GM18861 (cell line): ENCODE measurements around the gene SPATA31C1.
"Not testable (repeated sequence)": the region's sequence is repeated elsewhere in the genome, so short reads cannot be mapped to it uniquely, and the experiment has no call there.

ENCODE experiments used
- ATAC-seq: cut with Tn5 transposase; IDR thresholded peaks from one replicate; pipeline ENCODE4 v1.9.1; 2021; ENCODE audit not compliant: unreplicated experiment

The SPATA31C1 gene

DNA sequence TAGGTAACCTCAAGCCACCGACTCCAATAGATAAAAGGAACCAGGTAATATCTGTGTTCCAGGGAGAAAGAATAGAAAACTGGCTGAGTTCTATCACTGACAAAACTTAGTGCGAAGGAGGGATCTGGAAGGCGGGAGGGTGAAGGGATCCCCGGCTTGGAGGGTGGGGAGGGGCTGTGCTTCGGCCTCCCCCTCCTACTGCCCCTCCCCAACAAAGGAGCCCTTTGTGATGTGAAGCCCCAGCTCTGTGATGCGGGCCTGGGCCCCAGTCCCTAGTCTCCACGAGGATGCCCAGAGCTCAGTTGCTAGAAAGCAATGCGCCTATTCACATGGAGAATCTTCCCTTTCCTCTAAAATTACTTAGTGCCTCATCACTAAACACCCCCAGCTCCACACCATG, at the start of gene SPATA31C1:
TSS of gene SPATA31C1 (plus strand) at position 301 of the 400 bp plus-strand sequence.
- not testable (repeated sequence) for ATAC-seq

DNA sequence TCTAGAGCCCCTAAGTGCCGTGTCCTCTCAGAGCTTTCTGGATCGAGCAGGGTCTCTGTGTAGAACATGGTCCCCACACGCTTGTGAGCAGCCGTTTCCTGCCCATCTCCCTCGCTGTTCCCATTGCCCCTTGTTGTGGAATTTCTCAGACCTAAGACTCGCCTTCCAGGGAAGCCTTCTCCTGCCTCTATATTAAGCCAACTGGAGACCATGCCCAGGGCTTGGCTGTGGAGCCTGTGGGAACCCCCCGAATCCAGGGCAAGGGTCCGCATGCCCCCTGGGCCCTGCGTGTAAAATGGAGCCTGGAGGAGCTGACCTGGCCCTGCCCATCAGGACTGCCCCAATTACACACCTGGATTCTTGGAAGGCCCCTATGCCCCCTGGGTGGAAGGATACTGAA, 49.6 kb upstream of the SPATA31C1 start:
- no peak for ATAC-seq

DNA sequence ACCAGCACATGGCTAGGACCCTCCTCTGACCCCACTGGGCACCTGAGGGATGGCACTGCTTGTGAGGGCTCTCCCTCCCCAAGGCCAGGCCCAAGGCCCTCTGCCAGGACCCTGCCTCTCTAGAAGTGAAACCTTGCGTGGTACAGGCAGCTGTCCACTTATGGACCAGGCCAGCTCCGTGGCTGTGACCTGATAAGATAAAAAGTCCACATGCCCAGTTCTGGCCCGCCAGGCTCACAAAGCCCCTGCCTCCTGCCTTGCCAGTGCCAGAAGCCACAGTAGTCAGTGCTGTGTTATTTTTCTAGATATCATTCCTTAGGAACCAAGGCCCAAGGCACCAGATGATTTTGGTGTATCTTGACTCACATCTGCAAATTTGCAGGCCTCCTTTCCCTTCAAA, 49.1 kb upstream of the SPATA31C1 start:
- no peak for ATAC-seq

- ATAC-seq = no peak
Measured at GRCh38 chr9:87869082-87869481, 48.7 kb upstream of the SPATA31C1 start.

GRCh38 chr9:87871425-87872078, 46.2 kb upstream of the SPATA31C1 start:
- no peak for ATAC-seq

DNA sequence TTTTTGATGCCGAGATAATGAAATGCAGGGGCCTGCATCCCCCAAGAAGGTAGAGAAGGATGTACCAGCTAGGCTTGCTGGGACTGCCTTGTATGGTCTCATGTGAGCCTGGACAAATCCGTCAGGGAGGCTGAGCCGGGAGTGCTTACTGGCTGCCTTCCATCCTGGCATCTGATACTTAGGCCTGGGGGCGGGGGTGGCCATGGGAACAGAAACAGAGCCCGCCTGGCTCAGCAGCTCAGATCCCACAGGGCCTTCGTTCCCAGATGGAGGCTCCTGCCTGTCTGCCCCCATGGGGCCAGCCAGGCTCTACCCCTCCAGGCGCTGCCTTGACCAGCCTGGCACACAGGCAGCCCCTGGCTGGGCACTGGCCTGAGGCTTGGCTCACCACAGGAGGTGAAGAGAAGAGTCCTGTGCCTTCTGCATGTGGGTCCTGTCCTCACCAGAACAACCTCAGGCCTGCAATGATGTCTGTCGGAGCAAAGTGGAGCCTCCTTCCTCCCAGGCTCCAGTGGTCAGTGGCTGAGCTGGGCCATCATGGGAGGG, 45.6 kb upstream of the SPATA31C1 start:
- no peak for ATAC-seq

DNA sequence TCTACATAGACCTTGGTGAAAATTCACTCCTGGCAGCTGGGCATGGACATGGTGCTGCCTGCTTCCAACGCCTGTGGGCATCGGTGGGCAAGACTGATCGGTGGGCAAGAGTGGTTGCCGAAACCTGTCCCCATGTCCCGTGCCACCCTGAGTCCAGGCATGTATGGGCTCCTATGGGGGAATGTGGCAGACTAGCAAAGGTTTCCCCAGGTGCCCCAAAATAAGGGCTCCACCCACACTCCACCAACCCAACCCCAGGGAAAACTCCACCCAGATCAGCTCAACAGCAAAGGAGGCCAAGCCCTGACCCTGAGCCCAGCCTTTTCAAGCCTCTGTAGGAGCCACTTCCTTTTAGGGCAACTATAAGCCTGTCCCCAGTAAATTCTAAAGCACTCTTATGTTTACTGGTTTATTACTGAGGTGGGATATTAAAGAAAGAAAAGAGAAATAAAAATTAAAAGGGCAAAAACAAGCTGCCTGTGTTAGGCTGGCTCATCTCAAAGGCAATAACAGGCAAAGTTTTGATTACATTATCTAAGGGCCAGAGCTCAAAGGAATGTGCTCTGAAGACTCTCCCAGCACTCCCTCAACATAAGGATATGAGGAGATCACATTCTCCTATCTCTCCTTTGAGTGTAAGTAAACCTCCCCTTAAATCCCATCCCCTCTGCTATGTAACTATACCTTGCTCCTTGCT, 44.0 kb upstream of the SPATA31C1 start:
- ATAC-seq = no peak

DNA sequence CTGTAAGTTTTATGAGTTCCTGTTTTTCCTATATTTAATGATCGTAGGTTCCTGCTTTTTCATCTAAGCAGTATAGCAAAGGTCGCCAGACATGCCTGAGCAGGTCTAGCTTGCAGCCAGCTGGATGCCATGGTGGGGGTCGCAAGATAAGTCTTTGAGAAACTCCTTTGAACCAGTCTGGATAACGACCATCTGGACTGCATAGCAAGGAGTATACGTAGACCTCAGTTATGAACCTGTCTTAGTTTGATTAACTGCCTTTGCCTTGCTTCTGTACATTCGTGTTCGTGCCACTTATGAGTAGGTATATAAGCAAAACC, 43.5 kb upstream of the SPATA31C1 start:
- no peak for ATAC-seq

GRCh38 chr9:87875060-87875459, 42.7 kb upstream of the SPATA31C1 start:
- ATAC-seq = no peak

DNA sequence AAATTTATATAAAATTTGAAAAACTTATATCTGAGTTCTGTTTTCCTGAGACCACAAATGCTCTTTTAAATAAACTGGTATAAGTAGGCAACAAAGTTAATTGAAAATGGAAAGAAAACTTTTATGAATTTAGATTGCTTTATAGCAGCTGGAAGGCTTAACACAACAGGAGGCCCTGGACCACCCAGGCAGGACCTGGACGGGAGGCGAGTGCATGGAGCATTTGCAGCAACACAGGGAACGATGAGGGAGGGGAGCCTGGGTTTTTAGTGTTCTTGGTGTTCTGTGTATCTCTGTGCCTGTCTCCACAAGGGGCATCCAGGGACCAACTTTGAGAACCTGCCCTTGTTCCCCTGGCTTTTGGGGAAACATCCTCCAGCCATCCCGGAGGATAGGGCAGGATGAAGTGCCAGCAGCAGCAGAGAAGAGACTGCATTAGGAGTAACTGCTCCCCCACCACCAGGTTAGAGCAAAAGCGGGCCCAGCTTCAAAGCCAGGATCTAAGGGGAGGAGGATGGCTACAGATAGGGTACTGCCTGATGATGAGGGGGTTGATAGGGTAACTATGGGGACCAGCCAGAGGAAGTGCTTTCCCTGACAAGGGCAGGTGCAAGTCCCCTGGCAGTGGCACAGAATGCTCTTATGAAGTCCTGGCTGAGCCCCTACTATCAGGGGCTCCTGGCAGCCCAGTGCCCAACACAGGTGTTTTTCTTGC, 41.8 kb upstream of the SPATA31C1 start:
- no peak for ATAC-seq

- ATAC-seq = no peak
Measured at GRCh38 chr9:87876708-87877107, 41.1 kb upstream of the SPATA31C1 start.

- ATAC-seq = no peak
Measured at GRCh38 chr9:87878989-87879511, 38.7 kb upstream of the SPATA31C1 start.

GRCh38 chr9:87880116-87880515, 37.6 kb upstream of the SPATA31C1 start:
- ATAC-seq = no peak

DNA sequence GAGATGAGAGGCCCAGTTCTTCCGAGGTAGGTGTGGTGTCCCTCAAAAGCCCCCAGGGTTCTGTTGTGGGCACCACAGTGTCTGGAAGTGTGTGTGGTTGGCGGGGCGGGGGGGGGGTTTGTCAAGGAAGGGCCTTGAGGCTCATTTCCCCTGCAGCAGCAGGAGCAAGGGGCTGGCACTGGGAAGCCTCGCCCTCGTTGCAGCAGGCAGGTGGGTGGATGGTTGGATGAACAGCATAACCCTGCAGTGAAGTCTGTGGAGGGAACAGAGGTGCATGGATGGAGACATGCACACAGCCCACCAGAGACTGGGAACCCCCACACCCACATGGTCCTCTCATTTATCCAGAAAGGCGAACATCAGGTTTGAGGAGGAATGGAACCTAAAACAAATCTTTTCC, 37.1 kb upstream of the SPATA31C1 start:
- no peak for ATAC-seq

GRCh38 chr9:87882627-87883026, 35.1 kb upstream of the SPATA31C1 start, which contains the start of gene SPATA31E1:
Gene SPATA31E1 (plus strand): TSS chr9:87882877. CDS start chr9:87882892, 15 bp downstream.
- no peak for ATAC-seq

- no peak for ATAC-seq
Measured at GRCh38 chr9:87883274-87883673, 34.5 kb upstream of the SPATA31C1 start.

- no peak for ATAC-seq
Measured at GRCh38 chr9:87883990-87884389, 33.8 kb upstream of the SPATA31C1 start.

GRCh38 chr9:87884578-87885459, 32.9 kb upstream of the SPATA31C1 start:
- no peak for ATAC-seq

DNA sequence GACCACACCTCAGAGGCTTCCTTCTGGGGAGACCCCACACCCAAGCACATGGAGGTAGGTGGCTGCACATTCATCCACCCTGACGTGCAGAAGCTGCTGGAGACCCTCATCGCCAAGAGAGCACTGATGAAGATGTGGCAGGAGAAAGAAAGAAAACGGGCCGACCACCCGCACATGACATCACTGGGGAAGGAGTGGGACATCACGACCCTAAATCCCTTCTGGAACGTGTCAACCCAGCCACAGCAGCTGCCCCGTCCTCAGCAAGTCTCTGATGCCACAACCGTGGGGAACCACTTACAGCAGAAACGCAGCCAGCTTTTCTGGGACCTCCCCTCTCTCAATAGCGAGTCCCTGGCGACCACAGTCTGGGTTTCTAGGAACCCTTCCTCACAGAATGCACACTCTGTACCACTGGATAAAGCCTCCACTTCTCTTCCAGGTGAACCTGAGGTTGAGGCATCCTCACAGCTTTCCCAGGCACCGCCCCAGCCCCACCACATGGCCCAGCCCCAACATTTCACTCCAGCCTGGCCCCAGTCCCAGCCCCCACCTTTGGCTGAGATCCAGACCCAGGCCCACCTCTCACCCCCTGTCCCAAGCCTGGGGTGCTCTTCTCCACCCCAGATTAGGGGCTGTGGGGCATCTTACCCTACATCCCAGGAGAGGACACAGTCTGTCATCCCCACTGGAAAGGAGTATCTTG, 32.1 kb upstream of the SPATA31C1 start:
- ATAC-seq = no peak
